IMR-90 (cell line): ENCODE data around the gene PRKCB. TPM values are rescaled to one million over a fixed set of nuclear protein-coding genes. Genes with fewer than 3 reads are reported as not detected.

Source experiments
- ATAC-seq: fragments of 200-7000 bp; cut with Tn5 transposase; 2 replicates; pipeline ENCODE4 v1.9.1; 2020; ENCODE audit warnings: low read depth, mild to moderate bottlenecking, moderate library complexity
- BruUV-seq: library from RNA; stranded (reverse); fragments of 400-500 nt; replicated peaks from 2 replicates; lab custom pipeline; 2021; lab: Mats Ljungman, UMichigan
- CTCF ChIA-PET: fragments of 300-600 bp; formaldehyde crosslinking; extraction: SDS; loops from one replicate; lab custom pipeline; 2021; ENCODE audit warnings: antibody characterized with exemption; lab: Yijun Ruan, JAX
- POLR2A ChIA-PET: fragments of 300-600 bp; sonication (Branson Sonifier 250); formaldehyde crosslinking; loops from one replicate; lab custom pipeline; 2022; ENCODE audit warnings: antibody characterized with exemption; ENCODE audit not compliant: unreplicated experiment; lab: Charles Lee
- DNase-seq: peaks from one replicate; pipeline ENCODE4 v3.0.0; 2013
- H2AFZ ChIP-seq: replicated peaks from 2 replicates; pipeline ENCODE3; 2013; ENCODE audit warnings: low read length, mild to moderate bottlenecking; ENCODE audit not compliant: poor library complexity
- H2AK5ac ChIP-seq: 2 replicates; pipeline ENCODE4 v1.6.1; 2013; ENCODE audit warnings: low read depth, low read length, inconsistent platforms
- H2AK9ac ChIP-seq: replicated peaks from 2 replicates; pipeline ENCODE3; 2013; ENCODE audit warnings: mild to moderate bottlenecking, low read depth, low read length, moderate library complexity; ENCODE audit not compliant: poor library complexity
- H2BK120ac ChIP-seq: 2 replicates; pipeline ENCODE4 v1.6.1; 2013; ENCODE audit warnings: low read depth, low read length, inconsistent platforms
- H2BK15ac ChIP-seq: 3 replicates; pipeline ENCODE4 v1.6.1; 2013; ENCODE audit warnings: low read depth, low read length, inconsistent platforms
- H2BK20ac ChIP-seq: 2 replicates; pipeline ENCODE4 v1.6.1; 2013; ENCODE audit warnings: low read depth, mild to moderate bottlenecking, inconsistent platforms, low read length, moderate library complexity
- H2BK5ac ChIP-seq: 2 replicates; pipeline ENCODE4 v1.6.1; 2013; ENCODE audit warnings: mild to moderate bottlenecking, low read depth, low read length, inconsistent platforms; ENCODE audit not compliant: poor library complexity, severe bottlenecking
- H3K14ac ChIP-seq: replicated peaks from 2 replicates; pipeline ENCODE4 v1.6.1; 2013; ENCODE audit warnings: low read depth, low read length, inconsistent platforms
- H3K18ac ChIP-seq: 2 replicates; pipeline ENCODE4 v1.6.1; 2013; ENCODE audit warnings: low read depth, low read length, control low read depth
- H3K23ac ChIP-seq: 2 replicates; pipeline ENCODE4 v1.6.1; 2013; ENCODE audit warnings: low read depth, low read length, inconsistent platforms
- H3K27ac ChIP-seq: 2 replicates; pipeline ENCODE4 v1.5.1; 2013; ENCODE audit warnings: mild to moderate bottlenecking, control low read depth, low read length; ENCODE audit not compliant: insufficient read depth
- H3K27me3 ChIP-seq: 2 replicates; pipeline ENCODE4 v1.6.1; 2013; ENCODE audit warnings: low read length; ENCODE audit not compliant: control insufficient read depth, insufficient read depth
- H3K36me3 ChIP-seq: 2 replicates; pipeline ENCODE4 v1.6.1; 2013; ENCODE audit warnings: low read length, mixed read lengths; ENCODE audit not compliant: control insufficient read depth, insufficient read depth
- H3K4ac ChIP-seq: 2 replicates; pipeline ENCODE4 v1.6.1; 2013; ENCODE audit warnings: low read depth, low read length, inconsistent platforms
- H3K4me1 ChIP-seq: 2 replicates; pipeline ENCODE4 v1.6.1; 2013; ENCODE audit warnings: low read length, mixed read lengths; ENCODE audit not compliant: control insufficient read depth, insufficient read depth
- H3K4me2 ChIP-seq: 2 replicates; pipeline ENCODE4 v1.6.1; 2013; ENCODE audit warnings: low read depth, mild to moderate bottlenecking, control low read depth, low read length, moderate library complexity
- H3K4me3 ChIP-seq: 2 replicates; pipeline ENCODE4 v1.5.1; 2013; ENCODE audit warnings: low read depth, mild to moderate bottlenecking, control low read depth, low read length, moderate library complexity; ENCODE audit not compliant: insufficient read depth
- H3K56ac ChIP-seq: 2 replicates; pipeline ENCODE4 v1.6.1; 2013; ENCODE audit warnings: low read length, inconsistent platforms; ENCODE audit not compliant: insufficient read depth; ENCODE audit errors: extremely low read depth
- H3K79me1 ChIP-seq, 2 experiments: 2 replicates each; pipeline ENCODE4 v1.6.1; 2013; ENCODE audit warnings: low read length in 2 of 2, inconsistent platforms in 1 of 2, low read depth in 1 of 2
- H3K9ac ChIP-seq: 2 replicates; pipeline ENCODE4 v1.6.1; 2013; ENCODE audit warnings: low read depth, low read length, control low read depth
- H3K9me1 ChIP-seq: 2 replicates; pipeline ENCODE4 v1.6.1; 2013; ENCODE audit warnings: low read length, inconsistent platforms; ENCODE audit not compliant: insufficient read depth
- H3K9me3 ChIP-seq: 2 replicates; pipeline ENCODE4 v1.6.1; 2013; ENCODE audit warnings: low read length; ENCODE audit not compliant: control insufficient read depth, insufficient read depth
- H4K20me1 ChIP-seq: 2 replicates; pipeline ENCODE4 v1.6.1; 2013; ENCODE audit warnings: low read length, inconsistent platforms; ENCODE audit not compliant: insufficient read depth
- H4K5ac ChIP-seq: 2 replicates; pipeline ENCODE4 v1.6.1; 2013; ENCODE audit warnings: mild to moderate bottlenecking, low read depth, low read length, control low read depth
- H4K8ac ChIP-seq, 2 experiments: 2 replicates each; pipeline ENCODE4 v1.6.1; 2013; ENCODE audit warnings: low read depth in 2 of 2, low read length in 2 of 2, control low read depth in 1 of 2, inconsistent platforms in 1 of 2
- H4K91ac ChIP-seq: 2 replicates; pipeline ENCODE4 v1.6.1; 2013; ENCODE audit warnings: low read depth, low read length, inconsistent platforms; ENCODE audit not compliant: insufficient read depth
- CHD1 ChIP-seq: IDR thresholded peaks from 2 replicates; pipeline ENCODE4 v1.6.1; 2012; ENCODE audit warnings: low read depth, low read length, improper control_type of control experiment
- MAFK ChIP-seq: IDR thresholded peaks from 2 replicates; pipeline ENCODE4 v1.6.1; 2012; ENCODE audit warnings: low read depth, low read length, improper control_type of control experiment
- MAZ ChIP-seq: IDR thresholded peaks from 2 replicates; pipeline ENCODE4 v1.6.1; 2012; ENCODE audit warnings: low read depth, mild to moderate bottlenecking, low read length, improper control_type of control experiment, moderate library complexity, borderline replicate concordance
- MXI1 ChIP-seq: IDR thresholded peaks from 2 replicates; pipeline ENCODE4 v1.6.1; 2012; ENCODE audit warnings: low read depth, mild to moderate bottlenecking, low read length, moderate library complexity, borderline replicate concordance
- NFE2L2 ChIP-seq: fragments of 150-350 bp; IDR thresholded peaks from 2 replicates; pipeline ENCODE4 v1.6.1; 2016; ENCODE audit warnings: low read depth, mild to moderate bottlenecking, low read length
- RAD21 ChIP-seq: IDR thresholded peaks from 2 replicates; pipeline ENCODE4 v1.6.1; 2012; ENCODE audit warnings: low read length, improper control_type of control experiment
- RCOR1 ChIP-seq: IDR thresholded peaks from 2 replicates; pipeline ENCODE4 v1.6.1; 2012; ENCODE audit warnings: mild to moderate bottlenecking, low read length, improper control_type of control experiment; ENCODE audit not compliant: insufficient replicate concordance
- RFX5 ChIP-seq: IDR thresholded peaks from 2 replicates; pipeline ENCODE4 v1.8.0; 2012; ENCODE audit warnings: low read depth, mild to moderate bottlenecking, low read length, moderate library complexity
- WGBS, 2 experiments: methylation state at CpG; one replicate each; pipeline versions ENCODE4 v1.1.5 to v1.1.7; 2013; ENCODE audit warnings: missing lambda C conversion rate in 2 of 2; ENCODE audit not compliant: insufficient read length in 1 of 2; ENCODE audit errors: extremely low coverage in 2 of 2; 5-methylcytosine and 5-hydroxymethylcytosine counted together
- dilution Hi-C: fragments of 300-500 bp; cut with HindIII; formaldehyde crosslinking; loops from one replicate; pipeline ENCODE4 v1.14.3; 2018; ENCODE audit warnings: low sequenced_read_pairs; ENCODE audit not compliant: unreplicated experiment
- in situ Hi-C: fragments of 300-500 bp; cut with MboI; formaldehyde crosslinking; loops from 3 replicates; pipeline ENCODE4 v1.14.3; 2019; ENCODE audit warnings: low sequenced_read_pairs, inconsistent platforms, mixed read lengths
- intact Hi-C: fragments of 100-400 bp; cut with micrococcal nuclease; formaldehyde crosslinking; loops from 2 replicates; pipeline ENCODE4 v1.10.0; 2022
- polyA plus RNA-seq, 3 experiments: library from polyadenylated mRNA; depleted of rRNA; stranded (reverse); fragments of >200 nt; gene quantifications; 2 replicates each; pipeline ENCODE4 v1.2.3, GENCODE V29; 2012; ENCODE audit warnings: low replicate concordance in 1 of 3
- total RNA-seq: library from RNA; depleted of rRNA; stranded (reverse); fragments of >200 nt; gene quantifications from 2 replicates; pipeline ENCODE4 v1.2.3, GENCODE V29; 2012
- TF ChIP-seq, protein P1 (sequence below): conservative IDR thresholded peaks from 2 replicates; pipeline ENCODE4 v1.5.1; 2012; ENCODE audit warnings: mild to moderate bottlenecking, low read depth, low read length, improper control_type of control experiment
- TF ChIP-seq, protein P2 (sequence below): fragments of 150-350 bp; IDR thresholded peaks from 2 replicates; pipeline ENCODE4 v1.6.1; 2016; ENCODE audit warnings: low read depth, mild to moderate bottlenecking, low read length, moderate library complexity, borderline replicate concordance

PRKCB gene
- total and polyA plus RNA-seq, 2 of the 4 experiments (the other 2 are of a cell fraction): under 0.01 TPM; not detected in 1

DNA sequence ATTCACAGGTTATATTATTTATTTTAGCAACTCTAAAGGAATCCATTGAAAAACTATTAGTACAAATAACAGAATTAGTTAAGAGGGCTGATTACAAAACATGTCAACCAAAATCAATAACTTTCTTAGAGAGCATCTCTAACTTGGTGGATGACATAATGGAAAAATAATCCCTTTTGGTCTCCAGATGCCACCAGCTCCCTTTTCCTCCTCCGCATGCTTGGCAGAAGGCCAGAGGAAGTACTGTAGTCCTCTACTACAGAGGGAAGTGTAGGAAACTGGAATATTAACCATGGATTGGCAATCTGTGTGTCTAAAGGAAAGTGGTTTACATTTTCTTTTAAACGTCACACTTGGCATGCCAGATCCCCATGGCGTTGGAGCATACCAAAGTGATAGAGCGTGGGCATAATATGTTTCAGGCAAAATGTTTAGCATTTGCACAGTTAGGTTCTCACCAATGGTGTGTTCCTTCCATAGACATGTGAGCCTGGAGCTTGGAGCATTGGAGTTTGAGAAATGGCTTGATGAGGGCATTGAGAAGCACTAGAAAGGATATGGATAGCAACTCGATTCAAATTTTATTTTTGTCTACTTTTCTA, 106.3 kb downstream of the PRKCB start:
- ATAC-seq (no peak), DNase-seq (no peak)
- Histone ChIP-seq H2AFZ (no peak overlapping the region), H4K91ac (no peak overlapping the region), H4K20me1 (no peaks in the 10 kb centered on the region), H3K4me2 (no peak overlapping the region), H3K56ac (no peak overlapping the region), H3K36me3 (no peaks in the 10 kb centered on the region), H3K27ac (no peak overlapping the region), H2BK20ac (no peak overlapping the region), H3K79me1 (no peaks in the 10 kb centered on the region), H4K5ac (no peak overlapping the region), H3K4me1 (no peaks in the 10 kb centered on the region), H3K27me3 (no peaks in the 10 kb centered on the region), H2AK5ac (no peak overlapping the region), H2BK15ac (no peak overlapping the region), H2AK9ac (no peak overlapping the region), H3K23ac (no peak overlapping the region), H2BK5ac (no peak overlapping the region), H4K8ac (no peak overlapping the region), H3K18ac (no peak overlapping the region), H3K9me1 (no peaks in the 10 kb centered on the region), H3K4ac (no peak overlapping the region), H2BK120ac (no peak overlapping the region), H3K4me3 (no peak overlapping the region), H3K9ac (no peak overlapping the region), H3K14ac (no peak overlapping the region), H3K9me3 (no peaks in the 10 kb centered on the region)
- TF ChIP-seq, protein P1, sequence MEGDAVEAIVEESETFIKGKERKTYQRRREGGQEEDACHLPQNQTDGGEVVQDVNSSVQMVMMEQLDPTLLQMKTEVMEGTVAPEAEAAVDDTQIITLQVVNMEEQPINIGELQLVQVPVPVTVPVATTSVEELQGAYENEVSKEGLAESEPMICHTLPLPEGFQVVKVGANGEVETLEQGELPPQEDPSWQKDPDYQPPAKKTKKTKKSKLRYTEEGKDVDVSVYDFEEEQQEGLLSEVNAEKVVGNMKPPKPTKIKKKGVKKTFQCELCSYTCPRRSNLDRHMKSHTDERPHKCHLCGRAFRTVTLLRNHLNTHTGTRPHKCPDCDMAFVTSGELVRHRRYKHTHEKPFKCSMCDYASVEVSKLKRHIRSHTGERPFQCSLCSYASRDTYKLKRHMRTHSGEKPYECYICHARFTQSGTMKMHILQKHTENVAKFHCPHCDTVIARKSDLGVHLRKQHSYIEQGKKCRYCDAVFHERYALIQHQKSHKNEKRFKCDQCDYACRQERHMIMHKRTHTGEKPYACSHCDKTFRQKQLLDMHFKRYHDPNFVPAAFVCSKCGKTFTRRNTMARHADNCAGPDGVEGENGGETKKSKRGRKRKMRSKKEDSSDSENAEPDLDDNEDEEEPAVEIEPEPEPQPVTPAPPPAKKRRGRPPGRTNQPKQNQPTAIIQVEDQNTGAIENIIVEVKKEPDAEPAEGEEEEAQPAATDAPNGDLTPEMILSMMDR: no peak
- no peak for TF ChIP-seq MXI1
- TF ChIP-seq CHD1: no peak
- TF ChIP-seq NFE2L2: no peak
- TF ChIP-seq RAD21: no peak
- TF ChIP-seq, protein P2, sequence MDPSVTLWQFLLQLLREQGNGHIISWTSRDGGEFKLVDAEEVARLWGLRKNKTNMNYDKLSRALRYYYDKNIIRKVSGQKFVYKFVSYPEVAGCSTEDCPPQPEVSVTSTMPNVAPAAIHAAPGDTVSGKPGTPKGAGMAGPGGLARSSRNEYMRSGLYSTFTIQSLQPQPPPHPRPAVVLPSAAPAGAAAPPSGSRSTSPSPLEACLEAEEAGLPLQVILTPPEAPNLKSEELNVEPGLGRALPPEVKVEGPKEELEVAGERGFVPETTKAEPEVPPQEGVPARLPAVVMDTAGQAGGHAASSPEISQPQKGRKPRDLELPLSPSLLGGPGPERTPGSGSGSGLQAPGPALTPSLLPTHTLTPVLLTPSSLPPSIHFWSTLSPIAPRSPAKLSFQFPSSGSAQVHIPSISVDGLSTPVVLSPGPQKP: no peak
- no peak for TF ChIP-seq RFX5
- no peak for TF ChIP-seq RCOR1
- TF ChIP-seq MAFK: no peak
- TF ChIP-seq MAZ: no peak
- intact Hi-C loops: no loop called here
- ChIA-PET POLR2A (no interaction called here), CTCF (no interaction called here)
- WGBS, 2 experiments: 62% methylated on average over 3 of the region's 5 CpGs; no CpG with 5 or more reads in 1 of the 2 experiments
- dilution Hi-C loops: no loop called here
- in situ Hi-C loops: no loop called here
- no TSS peak for BruUV-seq
